GM18907 (cell line): Measurements from ENCODE around the gene ALOX5AP.

Source experiments
- ATAC-seq: cut with Tn5 transposase; IDR thresholded peaks from one replicate; pipeline ENCODE4 v1.9.1; 2021; ENCODE audit warnings: mild to moderate bottlenecking, moderate library complexity; ENCODE audit not compliant: unreplicated experiment

ALOX5AP gene

DNA sequence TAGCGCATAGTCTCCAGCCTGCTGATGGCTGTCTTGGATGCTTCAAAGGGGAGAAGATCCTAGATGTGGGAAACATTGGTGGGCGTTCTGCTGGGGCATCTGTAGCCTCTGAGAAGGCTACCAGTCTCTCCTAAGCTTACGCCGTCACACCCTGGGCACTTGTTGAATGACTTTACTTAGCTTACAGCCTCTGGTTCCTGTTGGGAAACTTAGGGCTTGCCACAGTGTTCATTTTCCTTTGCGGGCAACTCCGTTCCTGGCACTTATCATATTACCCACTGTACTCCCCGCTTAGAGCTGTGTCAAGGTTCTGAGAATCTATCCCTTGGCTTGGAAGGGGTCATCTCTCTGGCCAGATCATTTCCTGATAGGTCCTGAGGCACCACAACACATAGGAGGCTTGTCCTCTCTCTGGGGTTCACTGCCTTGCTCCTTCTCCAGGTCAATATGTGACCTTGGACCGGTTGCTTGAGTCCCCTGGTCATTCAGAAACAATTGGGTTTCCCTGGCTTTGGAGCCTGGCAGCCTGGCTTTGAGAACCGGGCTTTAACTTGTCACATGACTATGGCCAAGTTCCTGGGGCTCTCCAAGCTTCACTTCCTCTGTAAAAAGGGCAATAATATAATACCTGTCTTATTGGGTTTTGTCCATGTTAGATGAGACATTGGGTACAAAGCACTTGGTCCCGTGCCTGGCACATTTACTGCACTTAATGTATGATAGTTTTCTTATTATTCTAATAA, 20.5 kb upstream of the ALOX5AP start:
- ATAC-seq: no peak

DNA sequence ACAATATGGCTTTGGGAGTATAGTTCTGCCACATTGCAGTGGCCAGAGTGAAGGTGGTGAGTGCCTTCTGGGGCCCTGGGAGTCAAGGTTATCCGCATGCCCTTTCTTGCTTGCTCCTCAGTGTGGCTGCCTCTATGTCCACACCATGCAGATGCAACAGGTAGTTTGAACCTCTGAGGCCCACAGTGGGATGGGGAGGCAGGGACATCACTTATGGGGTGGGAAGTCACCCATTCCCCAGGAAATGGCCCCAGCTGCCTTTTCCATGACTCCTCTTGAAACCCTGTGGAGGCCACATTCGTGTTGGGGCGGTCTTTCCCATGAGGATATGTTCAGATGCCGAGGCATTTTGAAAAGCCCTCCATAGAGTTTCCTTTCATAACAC, 20.0 kb upstream of the ALOX5AP start:
- ATAC-seq: no peak

DNA sequence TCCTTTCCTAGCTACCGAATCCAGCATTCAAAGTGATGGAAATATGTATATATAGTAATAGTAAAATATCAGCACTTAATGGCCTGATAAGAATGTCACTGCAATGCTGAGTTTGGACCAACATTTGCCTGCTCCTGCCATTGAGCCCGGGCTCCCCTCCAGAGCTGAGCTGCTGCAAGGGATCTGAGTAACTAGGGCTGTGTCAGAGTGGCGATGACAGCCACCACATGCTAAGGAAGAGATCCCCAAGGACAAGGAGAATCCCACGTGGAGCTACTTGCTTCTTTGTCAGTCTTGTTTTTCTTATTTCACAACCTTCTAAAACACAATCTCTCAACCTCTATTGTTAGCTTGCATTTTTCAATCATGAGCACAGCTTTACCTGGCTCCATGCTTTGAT, 19.5 kb upstream of the ALOX5AP start:
- ATAC-seq: no peak

DNA sequence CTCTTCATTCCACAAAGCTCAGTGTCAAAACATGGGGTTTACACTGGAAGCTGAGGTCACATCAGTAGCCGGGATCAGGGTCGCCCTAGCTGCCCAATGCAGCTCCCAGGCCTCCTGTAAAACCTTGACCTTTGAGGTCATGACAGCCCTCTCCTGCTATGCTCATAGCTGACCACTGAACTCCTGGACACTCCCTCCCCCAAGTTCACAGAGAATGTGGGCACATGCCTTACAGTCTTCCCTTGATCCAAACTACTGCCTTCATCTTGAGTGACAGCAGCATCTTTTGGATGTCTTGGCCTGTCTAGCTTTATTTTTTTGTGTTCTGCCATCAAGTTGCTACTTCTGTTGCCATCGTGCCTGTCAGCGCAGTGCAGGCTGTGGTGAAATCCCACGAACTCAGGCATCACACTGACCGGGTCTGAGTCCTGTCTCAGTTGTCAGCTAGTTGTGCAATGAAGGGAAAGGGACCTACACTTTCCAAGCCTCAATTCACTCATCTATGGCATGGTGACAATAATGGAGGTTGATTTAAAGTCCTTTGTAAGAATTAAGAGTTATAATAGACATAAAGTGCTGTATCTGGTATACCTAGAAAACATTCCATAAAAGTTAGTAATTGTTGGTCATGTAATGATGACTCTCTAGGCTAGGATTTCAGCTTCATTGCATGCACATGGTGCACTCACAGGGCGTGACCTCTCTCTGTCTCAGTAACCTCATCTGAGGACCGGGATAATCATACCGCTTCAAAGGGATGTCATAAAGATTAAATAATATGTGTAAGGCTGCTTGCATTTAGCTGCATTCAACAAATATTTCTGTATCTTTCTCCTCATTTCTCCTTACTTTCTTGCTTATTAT, 16.4 kb upstream of the ALOX5AP start:
- no peak for ATAC-seq

DNA sequence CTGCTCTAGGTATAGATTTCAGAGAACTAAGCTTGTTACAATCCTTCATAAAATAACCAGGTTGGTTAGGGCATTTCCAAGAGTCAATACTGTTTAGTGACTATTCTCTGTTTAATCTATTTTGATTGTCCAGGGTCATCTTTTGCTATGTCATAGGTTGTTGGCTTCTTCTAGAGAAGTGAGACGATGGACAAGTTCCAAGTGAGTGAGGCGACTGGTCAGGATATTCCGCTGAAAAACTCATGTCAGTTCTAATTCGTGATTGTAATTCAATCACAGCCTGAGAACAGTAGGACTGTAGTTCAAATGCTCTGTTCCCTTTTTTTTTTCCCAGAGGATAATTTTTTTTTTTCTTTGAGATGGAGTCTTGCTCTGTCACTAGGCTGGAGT, 15.8 kb upstream of the ALOX5AP start:
- ATAC-seq: no peak

DNA sequence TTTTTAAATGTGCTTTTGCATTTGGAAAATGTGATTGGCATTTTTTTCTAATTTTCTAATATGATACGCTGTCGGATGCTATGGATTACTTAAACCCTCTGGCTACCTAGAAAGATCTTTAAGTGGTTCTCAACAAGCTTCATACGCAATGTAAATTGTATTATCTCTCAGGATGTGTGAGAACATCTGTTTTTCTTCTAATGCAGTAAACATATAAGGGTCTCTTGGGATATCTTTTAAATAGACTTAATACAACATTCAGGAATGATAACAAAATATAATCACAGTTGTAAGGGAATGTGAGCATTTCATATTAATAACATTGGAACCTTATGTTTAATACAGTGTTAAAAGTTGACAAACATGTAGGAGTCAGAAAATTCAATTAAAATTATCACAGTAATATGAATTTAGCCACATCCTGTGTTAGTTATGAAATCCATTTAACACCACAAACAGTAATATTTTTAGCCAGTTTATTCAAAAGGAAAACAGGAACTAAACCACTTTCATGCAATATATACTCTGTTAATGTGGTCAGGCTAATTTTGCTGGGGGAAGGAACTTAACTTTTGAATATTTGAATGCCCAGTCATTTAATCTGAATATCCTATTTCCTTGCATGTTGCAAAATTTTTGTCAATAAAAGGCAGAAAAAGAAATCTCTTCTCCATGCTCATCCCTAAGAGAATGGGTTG, 15.0 kb upstream of the ALOX5AP start:
- ATAC-seq: peak; percentile 73

DNA sequence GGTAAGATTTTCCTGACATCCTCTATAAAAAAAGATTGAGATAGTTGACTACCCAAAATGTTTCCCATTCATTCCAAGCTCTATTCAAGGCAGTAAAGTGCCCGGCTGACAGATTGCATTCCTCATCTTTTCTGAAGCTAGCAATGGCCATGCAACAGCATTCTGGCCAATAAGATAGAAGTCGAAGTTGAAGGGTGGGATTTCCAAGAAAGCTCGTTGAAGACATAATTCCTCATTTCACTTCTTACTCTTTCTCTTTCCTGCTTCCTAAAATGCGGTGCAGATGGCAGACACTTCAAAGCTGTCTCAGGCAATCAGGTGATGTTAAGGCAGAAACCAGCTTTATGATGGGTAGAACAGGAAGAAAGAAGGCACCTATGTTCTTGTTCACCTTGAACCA, 13.4 kb upstream of the ALOX5AP start:
- ATAC-seq: no peak

DNA sequence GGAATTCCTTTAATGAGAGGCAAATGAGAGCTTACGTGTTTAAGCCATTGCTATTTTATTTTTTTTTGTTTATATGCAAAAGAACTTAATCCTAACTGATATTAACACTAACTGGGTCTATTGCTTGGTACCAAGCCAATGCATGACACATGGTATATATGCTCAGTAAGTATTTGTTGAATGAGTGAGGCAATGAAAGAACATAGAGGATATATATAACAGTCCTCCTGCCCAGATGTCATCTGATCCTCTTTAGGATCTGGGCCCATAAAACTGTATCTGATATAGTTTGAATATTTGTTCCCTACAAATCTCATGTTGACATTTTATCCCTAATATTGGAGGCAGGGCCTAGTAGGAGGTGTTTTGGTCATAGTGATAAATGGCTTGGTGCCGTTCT, 13.0 kb upstream of the ALOX5AP start:
- no peak for ATAC-seq

DNA sequence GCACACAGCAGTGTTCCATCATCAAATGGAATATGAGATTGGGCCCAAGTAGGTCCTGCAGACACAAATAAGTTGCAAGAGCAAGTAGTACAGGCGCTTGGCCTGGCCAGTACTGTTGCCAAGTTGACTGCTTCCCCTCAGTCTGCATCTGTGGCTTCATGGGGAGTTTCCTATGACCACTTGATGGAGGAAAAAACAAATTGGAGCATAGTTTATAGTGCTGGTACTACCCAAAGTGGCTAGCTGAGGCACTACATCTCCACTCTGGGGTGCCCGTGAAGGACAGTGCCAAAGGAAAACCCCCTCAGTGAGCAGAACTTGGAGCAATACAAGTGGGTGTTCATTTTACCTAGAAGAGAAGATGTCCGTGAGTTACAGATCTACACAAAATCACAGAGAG, 10.6 kb upstream of the ALOX5AP start:
- ATAC-seq: no peak

DNA sequence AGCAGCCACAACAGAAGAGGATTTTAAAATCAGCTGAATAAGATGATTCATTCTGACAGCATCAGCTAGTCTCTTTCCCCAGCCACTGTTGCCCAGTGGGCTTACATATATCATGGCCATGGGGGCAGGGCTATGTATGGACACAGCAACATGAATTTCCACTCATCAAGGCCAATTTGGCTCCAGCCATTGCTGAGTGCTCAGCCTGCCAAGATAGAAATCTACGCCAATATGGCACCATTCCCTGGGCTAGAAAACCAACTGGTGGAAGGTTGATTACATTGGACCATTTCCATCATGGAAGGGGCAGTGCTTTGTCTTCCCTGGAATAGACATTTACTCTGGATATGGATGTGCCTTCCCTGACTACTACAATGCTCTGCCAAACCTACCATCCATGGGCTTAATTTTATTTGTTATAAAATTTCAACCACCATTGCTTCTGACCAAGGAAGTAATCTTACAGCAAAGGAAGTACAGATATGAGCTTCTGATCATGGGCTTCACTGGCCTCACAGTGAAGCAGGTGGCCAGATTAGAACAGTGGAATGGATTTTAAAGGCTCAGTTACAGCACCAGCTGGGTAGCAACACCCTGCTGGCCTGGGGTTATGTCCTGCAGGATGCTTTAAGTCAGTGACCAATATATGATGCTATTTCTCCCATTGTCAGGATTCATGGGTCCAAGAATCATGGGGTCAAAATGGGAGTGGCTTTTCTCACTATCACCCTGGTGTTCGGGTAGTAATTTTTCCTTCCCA, 9.8 kb upstream of the ALOX5AP start:
- no peak for ATAC-seq

DNA sequence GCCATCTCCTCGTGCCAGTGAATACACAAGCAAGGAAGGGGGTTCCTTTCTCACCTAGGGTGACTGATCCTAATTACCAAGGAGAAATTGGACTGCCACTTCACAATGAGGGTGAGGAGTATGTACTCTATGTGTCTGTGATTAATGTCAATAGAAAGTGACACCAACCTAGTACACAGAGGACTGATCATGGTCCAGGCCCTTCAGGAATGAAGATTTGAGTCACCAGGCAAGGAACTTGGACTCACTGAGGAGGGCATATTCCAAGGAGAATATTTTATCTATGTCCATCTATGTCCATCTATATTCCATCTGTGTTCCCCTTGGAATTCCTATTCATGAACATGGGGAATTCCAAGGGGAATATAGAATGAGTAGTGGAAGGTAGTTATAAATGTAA, 9.2 kb upstream of the ALOX5AP start:
- no peak for ATAC-seq

DNA sequence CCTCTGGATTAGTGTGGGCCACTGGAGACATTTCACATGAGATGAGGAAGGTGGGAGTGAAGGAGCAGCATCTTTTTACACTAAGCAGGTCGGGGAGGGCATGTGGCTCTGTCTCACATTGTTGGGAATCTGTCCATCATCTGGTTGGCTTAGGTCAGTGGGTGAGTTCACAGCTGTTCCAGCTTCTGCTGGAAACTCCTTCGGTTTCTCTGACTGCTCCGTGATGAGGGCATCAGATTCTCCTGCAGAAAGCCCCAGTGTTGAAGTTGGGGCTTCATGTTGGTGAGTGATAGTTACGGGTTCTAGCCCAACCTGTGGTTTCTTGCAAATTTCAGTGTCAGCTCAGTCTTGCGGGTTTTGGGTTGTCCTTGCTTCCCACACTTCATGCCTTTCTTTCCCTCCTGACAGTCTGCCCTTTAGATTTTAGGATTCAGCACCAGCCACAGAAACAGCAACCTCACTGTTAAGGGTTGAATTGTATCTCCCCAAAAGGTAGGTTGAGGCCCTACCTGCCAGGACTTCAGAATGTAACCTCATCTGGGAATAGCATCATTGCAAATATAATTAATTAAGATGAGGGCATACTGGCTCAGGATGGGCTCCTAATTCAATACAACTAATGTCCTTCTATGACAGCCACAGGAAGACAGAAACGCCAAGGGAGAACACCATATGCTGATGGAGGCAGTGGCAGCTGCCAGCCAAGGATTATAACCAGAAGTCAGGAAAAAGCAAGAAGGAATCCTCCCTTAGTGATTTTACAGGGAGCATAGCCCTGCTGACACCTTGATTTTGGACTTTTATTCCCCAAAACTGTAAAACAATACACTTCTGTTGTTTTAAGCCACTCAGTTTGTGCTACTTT, 7.6 kb upstream of the ALOX5AP start:
- ATAC-seq: no peak

DNA sequence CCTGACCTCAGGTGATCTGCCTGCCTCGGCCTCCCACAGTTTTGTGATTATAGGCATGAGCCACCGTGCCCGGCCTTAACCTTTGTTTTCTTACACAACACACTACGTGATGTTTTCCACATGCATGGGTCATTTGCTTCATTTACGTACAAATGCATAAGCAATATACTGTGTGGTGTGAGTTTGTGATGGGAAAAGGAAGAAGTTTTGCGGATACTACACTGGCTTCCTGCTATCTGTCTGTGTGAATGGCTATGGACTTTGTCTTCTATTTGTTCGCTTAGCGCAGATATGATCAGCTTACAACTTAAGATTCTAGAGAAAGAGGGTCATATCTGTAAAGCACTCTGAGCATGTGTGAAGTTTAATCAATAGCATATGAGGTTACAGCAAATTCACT, 5.5 kb upstream of the ALOX5AP start:
- no peak for ATAC-seq

DNA sequence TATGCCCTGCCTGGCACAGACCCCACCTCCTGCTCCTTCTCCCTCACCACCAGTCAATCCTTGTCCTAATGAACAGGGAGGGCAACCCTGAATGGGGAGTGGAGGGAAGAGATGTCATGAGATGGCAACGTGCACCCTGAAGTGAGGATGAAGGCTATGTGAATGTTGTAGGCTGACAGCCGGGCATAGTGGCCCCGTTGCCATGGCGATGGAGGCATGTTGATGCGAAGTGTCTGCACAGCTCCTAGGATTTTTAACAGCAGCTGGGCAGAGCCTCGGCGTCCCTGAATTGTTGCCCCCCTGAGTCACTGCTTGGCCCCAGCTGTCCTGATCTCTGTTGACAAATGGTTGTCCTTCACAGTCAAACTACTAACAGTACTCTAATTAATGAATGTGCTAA, 4.8 kb upstream of the ALOX5AP start:
- no peak for ATAC-seq

DNA sequence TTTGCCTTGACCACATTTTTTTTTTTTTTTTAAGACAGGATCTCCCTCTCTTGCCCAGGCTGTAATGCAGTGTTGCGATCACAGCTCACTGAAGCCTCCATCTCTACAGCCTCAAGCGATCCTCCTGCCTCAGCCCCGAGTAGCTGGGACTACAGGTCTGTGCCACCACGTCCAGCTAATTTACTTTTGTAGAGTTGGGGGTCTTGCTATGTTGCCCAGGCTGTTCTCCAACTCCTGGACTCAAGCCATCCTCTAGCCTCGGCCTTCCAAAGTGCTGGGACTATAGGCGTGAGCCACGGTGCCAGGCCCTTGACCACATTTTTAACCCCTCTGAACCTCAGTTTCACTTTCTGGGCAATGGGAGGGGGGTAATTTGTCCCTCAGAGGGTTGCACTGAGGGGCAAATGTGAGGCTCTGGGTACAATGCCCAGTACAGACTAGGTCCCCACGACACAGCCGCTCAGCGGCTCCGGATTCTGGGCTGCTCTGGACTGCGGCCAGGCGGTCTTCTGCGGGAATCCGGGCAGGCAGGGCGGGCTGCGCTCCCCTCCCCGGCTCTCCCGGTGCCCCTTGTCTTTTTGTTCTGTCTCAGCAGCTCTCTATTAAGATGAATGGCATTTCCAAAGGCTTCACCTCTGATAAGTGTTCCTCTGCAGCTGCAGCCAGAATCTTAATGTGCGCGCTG, 3.8 kb upstream of the ALOX5AP start:
- no peak for ATAC-seq

DNA sequence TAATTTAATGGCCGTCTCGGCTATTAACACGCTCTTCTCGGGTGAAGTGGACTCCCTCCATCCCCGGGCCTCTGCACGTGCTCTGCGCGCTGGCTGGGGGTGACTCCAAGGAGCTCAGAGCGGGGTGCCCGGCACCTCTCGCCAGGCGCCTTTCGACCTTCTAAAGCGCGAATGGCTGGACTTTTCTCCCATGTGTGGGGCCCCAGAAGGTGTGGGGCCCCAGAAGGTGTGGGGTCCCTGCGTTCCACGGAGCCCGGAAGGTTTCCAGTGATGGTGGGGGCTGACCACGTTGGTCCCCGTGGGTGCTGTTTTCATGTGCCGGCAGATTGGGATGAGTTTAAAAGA, 3.3 kb upstream of the ALOX5AP start:
- ATAC-seq: no peak

DNA sequence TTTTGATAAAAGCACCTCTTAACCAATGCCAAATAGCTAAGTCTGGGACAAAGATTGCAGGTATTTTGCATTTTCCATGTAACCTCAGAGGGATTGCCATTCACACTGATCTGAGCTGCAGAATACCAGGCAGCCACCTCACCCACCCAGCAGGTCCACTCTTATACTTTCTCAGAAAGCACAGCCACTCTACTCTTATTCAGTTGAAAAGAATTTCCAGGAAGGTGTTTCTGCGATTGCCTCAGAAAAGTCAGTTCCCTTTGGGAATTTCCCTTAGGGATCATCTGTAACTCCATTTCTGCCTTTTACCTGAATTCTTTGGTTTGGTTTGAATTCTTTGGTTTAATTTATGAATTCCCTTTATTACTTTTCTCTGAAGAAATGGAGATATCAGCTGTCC, 904 bp upstream of the ALOX5AP start:
- no peak for ATAC-seq

DNA sequence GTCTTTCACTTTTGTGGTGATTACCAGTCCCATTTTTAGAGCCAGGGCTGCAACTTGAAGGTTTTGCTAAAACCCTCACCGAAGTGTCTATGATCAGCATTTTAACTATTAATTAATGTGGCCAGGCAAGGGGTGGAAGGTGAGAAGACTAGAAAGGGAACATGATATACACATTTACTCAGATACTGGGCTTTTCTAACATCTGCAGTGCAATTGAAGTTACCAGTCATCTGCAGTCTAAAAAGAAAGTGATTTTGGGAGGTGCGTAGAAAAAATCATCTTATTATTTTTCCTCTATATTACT, 481 bp downstream of the ALOX5AP start:
- peak; percentile 5 for ATAC-seq

DNA sequence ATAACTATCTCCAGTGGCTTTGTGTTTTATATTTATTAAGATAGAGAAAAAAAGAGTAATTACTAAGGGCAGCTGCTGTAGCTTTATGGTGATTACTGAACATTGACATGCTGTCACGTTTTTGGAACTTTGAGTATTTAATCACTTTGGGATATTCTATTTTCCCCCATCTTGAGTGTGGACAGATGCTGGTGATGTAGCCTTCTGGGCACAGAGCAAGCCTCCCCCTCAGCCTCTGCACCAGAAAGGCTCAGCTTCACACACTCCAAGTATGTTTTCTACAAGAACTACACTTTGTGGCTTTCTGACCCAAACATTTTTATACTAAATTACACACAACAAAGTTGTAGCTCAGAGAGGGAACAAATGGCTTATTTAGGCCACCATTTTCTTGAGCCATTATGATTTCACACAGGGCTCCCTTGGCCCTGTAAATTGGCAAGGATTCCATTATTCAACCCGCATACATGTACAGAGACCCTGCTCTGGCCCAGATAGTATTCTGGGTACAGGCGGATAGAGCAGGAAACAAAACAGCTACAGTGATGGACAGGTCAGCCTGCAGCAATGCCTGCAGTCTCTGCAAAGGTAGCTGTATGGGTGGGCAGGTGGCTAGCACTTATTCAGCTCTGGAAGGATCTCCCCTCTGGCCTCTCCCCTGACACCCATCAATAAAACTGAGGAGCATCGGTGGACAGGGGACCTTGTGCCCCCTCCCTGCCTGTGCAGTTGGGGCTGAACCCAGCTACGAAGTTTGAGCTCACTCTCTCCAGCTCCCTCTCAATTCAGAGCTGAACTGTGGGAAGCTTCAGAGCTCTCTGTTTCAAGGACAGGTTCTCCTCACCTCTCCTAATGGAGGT, 1.3 kb downstream of the ALOX5AP start:
- ATAC-seq: no peak
